IMR-90 (cell line): ENCODE data around the gene INTS11. TPM values are rescaled to one million over a fixed set of nuclear protein-coding genes. Genes with fewer than 3 reads are reported as not detected.
A peak's percentile ranks its signal among the peaks of the same experiment; 100 is the strongest.

Source experiments
- ATAC-seq: fragments of 200-7000 bp; cut with Tn5 transposase; 2 replicates; pipeline ENCODE4 v1.9.1; 2020; ENCODE audit warnings: low read depth, mild to moderate bottlenecking, moderate library complexity
- BruUV-seq: library from RNA; stranded (reverse); fragments of 400-500 nt; replicated peaks from 2 replicates; lab custom pipeline; 2021; lab: Mats Ljungman, UMichigan
- CTCF ChIA-PET: fragments of 300-600 bp; formaldehyde crosslinking; extraction: SDS; loops from one replicate; lab custom pipeline; 2021; ENCODE audit warnings: antibody characterized with exemption; lab: Yijun Ruan, JAX
- POLR2A ChIA-PET: fragments of 300-600 bp; sonication (Branson Sonifier 250); formaldehyde crosslinking; loops from one replicate; lab custom pipeline; 2022; ENCODE audit warnings: antibody characterized with exemption; ENCODE audit not compliant: unreplicated experiment; lab: Charles Lee
- DNase-seq: peaks from one replicate; pipeline ENCODE4 v3.0.0; 2013
- H2AFZ ChIP-seq: replicated peaks from 2 replicates; pipeline ENCODE3; 2013; ENCODE audit warnings: low read length, mild to moderate bottlenecking; ENCODE audit not compliant: poor library complexity
- H2AK5ac ChIP-seq: 2 replicates; pipeline ENCODE4 v1.6.1; 2013; ENCODE audit warnings: low read depth, low read length, inconsistent platforms
- H2AK9ac ChIP-seq: replicated peaks from 2 replicates; pipeline ENCODE3; 2013; ENCODE audit warnings: mild to moderate bottlenecking, low read depth, low read length, moderate library complexity; ENCODE audit not compliant: poor library complexity
- H2BK120ac ChIP-seq: 2 replicates; pipeline ENCODE4 v1.6.1; 2013; ENCODE audit warnings: low read depth, low read length, inconsistent platforms
- H2BK15ac ChIP-seq: 3 replicates; pipeline ENCODE4 v1.6.1; 2013; ENCODE audit warnings: low read depth, low read length, inconsistent platforms
- H2BK20ac ChIP-seq: 2 replicates; pipeline ENCODE4 v1.6.1; 2013; ENCODE audit warnings: low read depth, mild to moderate bottlenecking, inconsistent platforms, low read length, moderate library complexity
- H2BK5ac ChIP-seq: 2 replicates; pipeline ENCODE4 v1.6.1; 2013; ENCODE audit warnings: mild to moderate bottlenecking, low read depth, low read length, inconsistent platforms; ENCODE audit not compliant: poor library complexity, severe bottlenecking
- H3K14ac ChIP-seq: replicated peaks from 2 replicates; pipeline ENCODE4 v1.6.1; 2013; ENCODE audit warnings: low read depth, low read length, inconsistent platforms
- H3K18ac ChIP-seq: 2 replicates; pipeline ENCODE4 v1.6.1; 2013; ENCODE audit warnings: low read depth, low read length, control low read depth
- H3K23ac ChIP-seq: 2 replicates; pipeline ENCODE4 v1.6.1; 2013; ENCODE audit warnings: low read depth, low read length, inconsistent platforms
- H3K27ac ChIP-seq: 2 replicates; pipeline ENCODE4 v1.5.1; 2013; ENCODE audit warnings: mild to moderate bottlenecking, control low read depth, low read length; ENCODE audit not compliant: insufficient read depth
- H3K27me3 ChIP-seq: 2 replicates; pipeline ENCODE4 v1.6.1; 2013; ENCODE audit warnings: low read length; ENCODE audit not compliant: control insufficient read depth, insufficient read depth
- H3K36me3 ChIP-seq: 2 replicates; pipeline ENCODE4 v1.6.1; 2013; ENCODE audit warnings: low read length, mixed read lengths; ENCODE audit not compliant: control insufficient read depth, insufficient read depth
- H3K4ac ChIP-seq: 2 replicates; pipeline ENCODE4 v1.6.1; 2013; ENCODE audit warnings: low read depth, low read length, inconsistent platforms
- H3K4me1 ChIP-seq: 2 replicates; pipeline ENCODE4 v1.6.1; 2013; ENCODE audit warnings: low read length, mixed read lengths; ENCODE audit not compliant: control insufficient read depth, insufficient read depth
- H3K4me2 ChIP-seq: 2 replicates; pipeline ENCODE4 v1.6.1; 2013; ENCODE audit warnings: low read depth, mild to moderate bottlenecking, control low read depth, low read length, moderate library complexity
- H3K4me3 ChIP-seq: 2 replicates; pipeline ENCODE4 v1.5.1; 2013; ENCODE audit warnings: low read depth, mild to moderate bottlenecking, control low read depth, low read length, moderate library complexity; ENCODE audit not compliant: insufficient read depth
- H3K56ac ChIP-seq: 2 replicates; pipeline ENCODE4 v1.6.1; 2013; ENCODE audit warnings: low read length, inconsistent platforms; ENCODE audit not compliant: insufficient read depth; ENCODE audit errors: extremely low read depth
- H3K79me1 ChIP-seq, 2 experiments: 2 replicates each; pipeline ENCODE4 v1.6.1; 2013; ENCODE audit warnings: low read length in 2 of 2, inconsistent platforms in 1 of 2, low read depth in 1 of 2
- H3K9ac ChIP-seq: 2 replicates; pipeline ENCODE4 v1.6.1; 2013; ENCODE audit warnings: low read depth, low read length, control low read depth
- H3K9me1 ChIP-seq: 2 replicates; pipeline ENCODE4 v1.6.1; 2013; ENCODE audit warnings: low read length, inconsistent platforms; ENCODE audit not compliant: insufficient read depth
- H3K9me3 ChIP-seq: 2 replicates; pipeline ENCODE4 v1.6.1; 2013; ENCODE audit warnings: low read length; ENCODE audit not compliant: control insufficient read depth, insufficient read depth
- H4K20me1 ChIP-seq: 2 replicates; pipeline ENCODE4 v1.6.1; 2013; ENCODE audit warnings: low read length, inconsistent platforms; ENCODE audit not compliant: insufficient read depth
- H4K5ac ChIP-seq: 2 replicates; pipeline ENCODE4 v1.6.1; 2013; ENCODE audit warnings: mild to moderate bottlenecking, low read depth, low read length, control low read depth
- H4K8ac ChIP-seq, 2 experiments: 2 replicates each; pipeline ENCODE4 v1.6.1; 2013; ENCODE audit warnings: low read depth in 2 of 2, low read length in 2 of 2, control low read depth in 1 of 2, inconsistent platforms in 1 of 2
- H4K91ac ChIP-seq: 2 replicates; pipeline ENCODE4 v1.6.1; 2013; ENCODE audit warnings: low read depth, low read length, inconsistent platforms; ENCODE audit not compliant: insufficient read depth
- RAD21 ChIP-seq: IDR thresholded peaks from 2 replicates; pipeline ENCODE4 v1.6.1; 2012; ENCODE audit warnings: low read length, improper control_type of control experiment
- RCOR1 ChIP-seq: IDR thresholded peaks from 2 replicates; pipeline ENCODE4 v1.6.1; 2012; ENCODE audit warnings: mild to moderate bottlenecking, low read length, improper control_type of control experiment; ENCODE audit not compliant: insufficient replicate concordance
- SMC3 ChIP-seq: fragments of 150-350 bp; IDR thresholded peaks from 2 replicates; pipeline ENCODE4 v1.6.1; 2016; ENCODE audit warnings: low read depth, mild to moderate bottlenecking, antibody characterized with exemption, low read length, moderate library complexity
- WGBS, 2 experiments: methylation state at CpG; one replicate each; pipeline versions ENCODE4 v1.1.5 to v1.1.7; 2013; ENCODE audit warnings: missing lambda C conversion rate in 2 of 2; ENCODE audit not compliant: insufficient read length in 1 of 2; ENCODE audit errors: extremely low coverage in 2 of 2; 5-methylcytosine and 5-hydroxymethylcytosine counted together
- dilution Hi-C: fragments of 300-500 bp; cut with HindIII; formaldehyde crosslinking; loops from one replicate; pipeline ENCODE4 v1.14.3; 2018; ENCODE audit warnings: low sequenced_read_pairs; ENCODE audit not compliant: unreplicated experiment
- in situ Hi-C: fragments of 300-500 bp; cut with MboI; formaldehyde crosslinking; loops from 3 replicates; pipeline ENCODE4 v1.14.3; 2019; ENCODE audit warnings: low sequenced_read_pairs, inconsistent platforms, mixed read lengths
- intact Hi-C: fragments of 100-400 bp; cut with micrococcal nuclease; formaldehyde crosslinking; loops from 2 replicates; pipeline ENCODE4 v1.10.0; 2022
- polyA plus RNA-seq, 3 experiments: library from polyadenylated mRNA; depleted of rRNA; stranded (reverse); fragments of >200 nt; gene quantifications; 2 replicates each; pipeline ENCODE4 v1.2.3, GENCODE V29; 2012; ENCODE audit warnings: low replicate concordance in 1 of 3
- total RNA-seq: library from RNA; depleted of rRNA; stranded (reverse); fragments of >200 nt; gene quantifications from 2 replicates; pipeline ENCODE4 v1.2.3, GENCODE V29; 2012
- TF ChIP-seq, protein P1 (sequence below): conservative IDR thresholded peaks from 2 replicates; pipeline ENCODE4 v1.5.1; 2012; ENCODE audit warnings: mild to moderate bottlenecking, low read depth, low read length, improper control_type of control experiment

INTS11 gene
- total and polyA plus RNA-seq, 2 of the 4 experiments (the other 2 are of a cell fraction) = 56.1 to 123 TPM

- H3K14ac ChIP-seq = no peak overlapping the region
- no peak overlapping the region for H3K4ac ChIP-seq
- H4K8ac ChIP-seq = no peak overlapping the region
- DNase-seq (no peak), ATAC-seq (no peak)
- no peak overlapping the region for H3K4me2 ChIP-seq
- H3K79me1 ChIP-seq = peaks cover 3 to 50% of the 10 kb centered on the region in 2 experiments; a peak in 3 of 4 replicates
- H2AFZ ChIP-seq = no peak overlapping the region
- no peak overlapping the region for H3K27ac ChIP-seq
- peaks cover 13% of the 10 kb centered on the region for H3K36me3 ChIP-seq
- no peak overlapping the region for H3K56ac ChIP-seq
- H3K27me3 ChIP-seq = no peaks in the 10 kb centered on the region
- peaks cover 3% of the 10 kb centered on the region for H3K9me1 ChIP-seq
- H3K23ac ChIP-seq = no peak overlapping the region
- ChIA-PET POLR2A (no interaction called here), CTCF (no interaction called here)
- no TSS peak for BruUV-seq
- no peak overlapping the region for H2BK5ac ChIP-seq
- H2BK20ac ChIP-seq = no peak overlapping the region
- peaks cover 53% of the 10 kb centered on the region for H4K20me1 ChIP-seq
- TF ChIP-seq RCOR1 (no peak), RAD21 (0 out of 2 replicates have a peak, but pooled peaks have one; percentile 6), SMC3 (0 out of 2 replicates have a peak, but pooled peaks have one; percentile 15)
- TF ChIP-seq, protein P1, sequence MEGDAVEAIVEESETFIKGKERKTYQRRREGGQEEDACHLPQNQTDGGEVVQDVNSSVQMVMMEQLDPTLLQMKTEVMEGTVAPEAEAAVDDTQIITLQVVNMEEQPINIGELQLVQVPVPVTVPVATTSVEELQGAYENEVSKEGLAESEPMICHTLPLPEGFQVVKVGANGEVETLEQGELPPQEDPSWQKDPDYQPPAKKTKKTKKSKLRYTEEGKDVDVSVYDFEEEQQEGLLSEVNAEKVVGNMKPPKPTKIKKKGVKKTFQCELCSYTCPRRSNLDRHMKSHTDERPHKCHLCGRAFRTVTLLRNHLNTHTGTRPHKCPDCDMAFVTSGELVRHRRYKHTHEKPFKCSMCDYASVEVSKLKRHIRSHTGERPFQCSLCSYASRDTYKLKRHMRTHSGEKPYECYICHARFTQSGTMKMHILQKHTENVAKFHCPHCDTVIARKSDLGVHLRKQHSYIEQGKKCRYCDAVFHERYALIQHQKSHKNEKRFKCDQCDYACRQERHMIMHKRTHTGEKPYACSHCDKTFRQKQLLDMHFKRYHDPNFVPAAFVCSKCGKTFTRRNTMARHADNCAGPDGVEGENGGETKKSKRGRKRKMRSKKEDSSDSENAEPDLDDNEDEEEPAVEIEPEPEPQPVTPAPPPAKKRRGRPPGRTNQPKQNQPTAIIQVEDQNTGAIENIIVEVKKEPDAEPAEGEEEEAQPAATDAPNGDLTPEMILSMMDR = peak; percentile 38; the same call in 1 of the 2 replicates
- peaks cover 25% of the 10 kb centered on the region for H3K4me1 ChIP-seq
- H3K4me3 ChIP-seq = no peak overlapping the region
- no peak overlapping the region for H4K91ac ChIP-seq
- H2AK5ac ChIP-seq = no peak overlapping the region
- dilution Hi-C loops (no loop called here), intact Hi-C loops (no loop called here), in situ Hi-C loops (no loop called here)
- no peak overlapping the region for H2BK15ac ChIP-seq
- WGBS, 2 experiments = 85% methylated on average over 4 of the region's 9 CpGs; no CpG with 5 or more reads in 1 of the 2 experiments
- no peak overlapping the region for H2AK9ac ChIP-seq
- no peak overlapping the region for H3K18ac ChIP-seq
- no peak overlapping the region for H2BK120ac ChIP-seq
- no peaks in the 10 kb centered on the region for H3K9me3 ChIP-seq
- no peak overlapping the region for H3K9ac ChIP-seq
- H4K5ac ChIP-seq = no peak overlapping the region
Measured at GRCh38 chr1:1302006-1302430, 22.4 kb downstream of the INTS11 start.
